Stimulated activated CD4-positive, alpha-beta T cell treated with anti-CD3 and anti-CD28 coated beads, Interleukin-4, amount 100 ng/mL, for 1 hour (primary cell): ENCODE measurements around the gene SPATA33.
A peak's percentile ranks its signal among the peaks of the same experiment; 100 is the strongest.

Experiments used
- DNase-seq: peaks from one replicate; pipeline ENCODE4 v3.0.0-alpha.2; 2020

The SPATA33 gene

GRCh38 chr16:89711601-89712273, 54.1 kb downstream of the SPATA33 start:
- peak; percentile 75 for DNase-seq

GRCh38 chr16:89712274-89712781, 54.7 kb downstream of the SPATA33 start:
- DNase-seq = no peak

GRCh38 chr16:89716493-89716892, 58.9 kb downstream of the SPATA33 start:
- no peak for DNase-seq

GRCh38 chr16:89716916-89717687, 59.5 kb downstream of the SPATA33 start:
- no peak for DNase-seq

GRCh38 chr16:89717688-89718505, 60.3 kb downstream of the SPATA33 start:
- no peak for DNase-seq
